Activated CD4-positive, alpha-beta T cell treated with anti-CD3 and anti-CD28 coated beads, Interleukin-2, amount 50 U/mL, for 16 hours (primary cell): ENCODE data around the gene SPAG16.

ENCODE experiments used
- DNase-seq: peaks from one replicate; pipeline ENCODE4 v3.0.0-alpha.2; 2020

Gene SPAG16

DNA sequence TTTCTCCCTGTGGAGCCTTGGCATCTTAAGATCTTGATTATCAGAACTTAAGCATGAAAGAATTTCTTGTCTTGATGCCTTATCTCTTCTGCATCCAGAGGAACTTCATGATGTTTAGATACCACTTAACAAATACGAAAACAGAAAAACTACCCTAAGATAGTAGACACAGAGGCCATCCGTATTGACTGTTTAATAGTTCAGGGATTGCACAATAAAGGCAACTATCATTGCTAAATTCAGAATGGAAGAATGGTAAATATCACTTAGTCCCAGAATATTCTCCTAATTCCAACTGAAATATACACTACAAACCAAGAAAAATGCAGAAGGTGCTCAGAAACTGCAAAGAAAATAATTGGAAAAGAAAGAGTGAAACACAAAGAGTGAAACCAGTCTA is 912.0 kb downstream of the SPAG16 start:
- no peak for DNase-seq

DNA sequence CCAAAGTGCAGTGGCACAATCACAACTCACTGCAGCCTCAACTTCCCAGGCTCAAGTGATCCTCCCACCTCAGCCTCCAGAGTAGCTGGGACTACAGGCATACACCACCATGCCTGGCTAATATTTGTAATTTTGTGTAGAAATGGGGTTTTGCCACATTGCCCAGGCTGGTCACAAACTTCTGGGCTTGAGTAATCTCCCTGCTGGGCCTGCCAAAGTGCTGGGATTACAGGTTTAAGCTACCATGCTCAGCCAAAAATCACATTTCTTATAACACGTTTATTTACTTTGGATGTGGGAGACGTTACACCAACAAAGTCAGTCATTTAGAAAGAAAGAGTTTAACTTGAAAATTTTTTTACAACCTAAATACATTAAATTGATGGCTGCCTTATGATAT is 917.6 kb downstream of the SPAG16 start:
- no peak for DNase-seq

DNA sequence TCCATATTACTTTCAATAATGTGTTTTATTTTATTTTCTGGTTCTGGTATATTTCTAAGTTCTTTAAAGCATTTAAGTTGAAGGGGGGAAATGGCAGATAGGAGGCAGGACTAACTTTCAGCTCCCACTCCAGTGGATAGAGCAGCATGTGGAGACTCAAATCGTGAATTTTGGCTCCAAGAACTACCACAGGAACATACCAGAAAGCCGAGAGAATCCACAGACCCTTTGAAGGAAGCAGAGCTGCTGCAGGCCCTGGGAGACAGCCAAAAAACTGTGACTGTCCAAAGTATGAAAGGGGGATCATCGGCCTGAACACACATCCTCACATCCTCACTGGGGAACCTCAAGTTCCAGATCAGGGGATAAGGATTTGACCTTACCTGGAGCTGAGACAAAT is 919.0 kb downstream of the SPAG16 start:
- DNase-seq = no peak

DNA sequence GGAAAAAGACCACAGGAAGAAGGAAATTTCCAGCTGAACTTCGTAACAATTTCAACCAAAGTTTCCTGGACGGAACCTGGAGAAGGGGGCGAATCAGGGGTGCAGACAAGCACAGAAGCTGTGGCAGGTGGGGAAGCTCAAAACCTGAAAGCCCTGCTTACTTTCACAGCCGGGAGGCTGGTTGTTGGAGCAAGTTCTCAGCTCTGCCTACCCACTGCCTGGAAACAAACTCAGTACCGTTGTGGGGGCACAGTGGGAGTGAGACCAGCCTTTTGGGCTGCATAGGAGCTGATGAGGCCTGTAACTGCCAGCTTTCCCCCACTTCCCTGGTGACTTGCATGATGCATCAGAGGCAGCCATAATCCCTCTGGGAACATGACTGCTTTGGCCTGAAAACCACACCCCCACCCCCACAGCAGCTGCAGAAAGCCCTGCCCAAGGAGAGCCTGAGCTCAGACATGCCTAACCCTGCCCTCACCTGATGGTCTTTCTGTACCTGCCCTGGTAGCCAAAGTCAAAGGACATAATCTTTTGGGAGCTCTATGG is 919.6 kb downstream of the SPAG16 start:
- DNase-seq = no peak

DNA sequence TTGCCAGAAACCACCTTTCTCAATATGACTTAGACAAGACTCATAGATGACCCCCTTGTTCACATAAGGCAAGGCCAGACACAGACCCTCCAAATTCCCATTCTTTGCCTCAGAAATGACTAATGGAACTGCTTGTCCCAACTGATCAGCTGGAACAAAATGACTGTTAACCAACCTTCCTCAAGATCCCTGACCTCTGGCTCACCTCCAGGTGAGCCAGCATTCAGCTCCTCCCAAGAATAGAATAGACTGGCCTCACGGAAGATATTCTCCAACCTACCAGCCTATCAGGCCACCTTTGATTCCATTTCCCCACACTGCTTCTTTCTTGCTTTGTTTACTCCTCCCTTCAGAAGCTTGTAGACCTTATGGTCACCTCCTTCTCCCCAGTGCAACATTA is 930.8 kb downstream of the SPAG16 start:
- no peak for DNase-seq

DNA sequence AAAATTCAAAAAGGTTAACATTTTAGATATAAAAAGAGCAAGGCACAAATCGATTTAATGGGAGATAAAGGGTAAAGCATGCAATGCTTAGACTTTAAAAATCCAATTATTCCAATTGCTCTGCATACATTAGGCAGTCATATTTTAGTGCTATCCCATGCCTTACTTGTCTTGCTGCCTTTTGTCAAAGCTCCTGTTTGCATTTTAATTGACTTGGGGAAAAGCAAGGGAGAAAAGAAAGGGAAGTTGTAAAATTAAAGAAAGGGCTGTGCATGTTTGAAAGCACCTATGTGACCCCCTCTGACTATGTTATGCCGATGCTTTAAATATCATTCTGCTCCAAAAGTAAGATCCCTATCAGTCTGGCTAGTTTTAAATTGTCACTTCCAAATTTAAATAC is 932.9 kb downstream of the SPAG16 start:
- no peak for DNase-seq

DNA sequence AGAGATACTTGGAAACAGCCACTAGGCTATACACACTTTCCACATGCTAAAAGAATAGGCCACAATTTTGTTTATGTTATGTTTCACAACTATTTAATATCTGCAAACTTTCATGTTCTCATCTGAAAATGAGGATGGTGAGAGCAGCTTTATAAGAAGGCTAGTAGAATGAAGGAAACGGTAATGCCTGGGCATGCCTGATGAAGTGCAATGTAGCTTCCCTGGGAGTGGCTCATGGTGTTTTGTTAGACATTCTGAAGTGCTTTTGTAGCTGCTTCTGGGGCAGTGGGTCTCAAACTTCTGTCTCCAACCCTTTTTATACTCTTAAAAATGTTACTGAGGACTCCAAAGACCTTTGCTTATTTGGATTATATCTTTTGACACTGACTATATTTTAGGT is 933.3 kb downstream of the SPAG16 start:
- no peak for DNase-seq

DNA sequence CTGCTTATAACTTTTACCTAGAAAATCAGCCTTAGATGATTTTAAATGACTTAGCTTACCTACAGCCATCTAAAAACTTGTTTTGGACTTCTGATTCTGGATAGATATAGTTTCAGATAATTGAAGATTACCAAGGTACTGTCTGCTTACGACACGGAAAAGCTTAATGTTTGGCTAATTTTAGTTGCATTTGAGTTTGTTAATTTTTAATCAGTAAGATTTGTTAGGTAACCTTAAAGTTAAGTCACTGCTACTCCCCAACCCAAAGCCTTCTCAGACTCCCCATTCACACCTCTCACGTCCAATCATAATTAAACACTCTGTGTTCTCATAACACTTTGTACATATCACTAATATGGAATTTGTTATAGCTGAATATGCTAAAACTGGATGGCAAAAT is 936.0 kb downstream of the SPAG16 start:
- DNase-seq = no peak

DNA sequence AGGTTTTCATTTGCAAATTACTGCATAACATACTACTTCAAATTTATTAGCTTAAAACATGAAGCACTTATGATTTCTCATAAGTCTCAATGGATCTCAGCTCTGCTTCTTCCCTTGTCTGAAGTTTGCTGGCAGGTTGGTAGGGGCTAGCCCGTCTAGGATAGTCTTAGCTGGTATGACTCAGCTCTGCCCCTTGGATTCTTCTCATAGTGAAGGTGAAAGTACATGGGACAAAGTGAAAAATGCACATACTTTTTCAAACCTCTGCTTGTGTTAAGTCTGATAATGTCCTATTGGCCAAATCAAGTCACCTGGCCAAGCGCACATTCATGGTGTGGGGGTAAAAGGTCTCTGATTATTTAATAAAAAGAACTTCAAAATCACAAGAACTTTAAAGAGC is 941.8 kb downstream of the SPAG16 start:
- DNase-seq = no peak

DNA sequence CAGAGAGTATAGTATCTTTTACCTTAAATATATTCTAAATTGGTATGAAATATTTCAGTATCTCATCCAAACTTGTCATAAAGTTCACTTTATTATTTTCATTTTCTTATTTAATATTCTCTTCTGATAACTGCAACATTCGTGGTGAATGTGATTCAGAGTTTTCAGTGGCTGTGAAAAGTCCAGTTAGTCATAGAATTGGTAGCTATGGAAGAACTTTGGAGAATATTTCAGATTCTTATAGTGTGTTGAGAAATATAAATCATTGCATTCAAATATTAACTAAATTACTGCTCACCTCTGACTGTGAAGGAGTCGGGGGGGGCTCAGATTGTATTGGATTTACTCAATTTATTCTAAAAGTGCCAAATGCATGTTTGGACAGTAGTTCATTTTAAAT is 948.0 kb downstream of the SPAG16 start:
- DNase-seq = no peak

DNA sequence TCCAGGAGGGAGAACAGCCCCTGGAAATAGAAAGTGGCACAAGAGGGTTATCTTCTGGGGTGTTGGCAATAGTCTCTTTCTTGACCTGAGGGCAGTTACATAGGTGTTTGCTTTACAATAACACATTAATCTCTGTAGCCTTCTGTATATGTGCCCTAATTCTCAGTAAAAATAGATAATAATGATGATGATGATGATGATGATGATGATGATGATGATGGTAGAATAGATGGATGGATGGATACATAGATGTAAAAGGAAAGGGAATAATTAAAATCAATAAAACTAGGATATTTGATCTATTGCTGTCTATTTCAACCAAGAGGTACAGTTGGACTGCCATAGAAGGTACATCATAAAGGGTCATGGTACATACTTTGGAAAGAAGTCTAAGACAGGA is 948.9 kb downstream of the SPAG16 start:
- no peak for DNase-seq

DNA sequence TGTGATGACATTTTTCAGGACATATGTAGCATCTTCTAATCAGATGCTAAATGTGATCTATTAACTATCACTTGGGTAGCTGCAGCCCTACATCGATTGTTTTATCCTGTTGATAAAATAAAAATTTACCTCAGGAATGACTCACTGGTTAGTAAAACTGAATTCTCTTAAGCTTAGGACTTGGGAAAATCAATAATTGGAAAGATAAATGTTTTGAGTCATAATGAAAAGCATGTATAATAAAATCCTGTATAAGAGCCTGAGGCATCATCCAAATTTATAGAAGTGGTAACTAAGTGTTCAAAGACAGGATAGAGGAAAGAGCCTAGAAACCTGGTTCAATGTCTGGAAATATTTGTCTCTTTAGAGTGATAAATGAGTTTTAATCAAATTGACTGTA is 958.5 kb downstream of the SPAG16 start:
- no peak for DNase-seq

DNA sequence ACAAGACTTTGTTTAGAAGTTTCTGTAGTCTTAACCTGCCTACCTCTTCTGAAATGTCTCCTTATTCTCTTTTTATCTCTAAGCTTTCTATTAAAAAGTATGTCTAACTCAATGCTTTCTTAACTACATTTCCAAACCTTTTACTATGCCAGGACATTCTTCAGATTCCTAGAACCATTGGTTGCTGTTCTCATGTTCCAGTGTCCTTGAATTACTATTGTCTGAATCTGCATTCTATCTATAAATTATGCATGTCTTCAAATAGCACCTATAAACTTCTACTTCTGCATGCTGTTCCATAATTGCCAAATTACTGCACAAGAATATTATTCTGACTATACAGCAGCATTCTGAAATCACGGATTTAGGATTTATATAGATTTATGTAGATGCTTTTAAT is 960.6 kb downstream of the SPAG16 start:
- DNase-seq = no peak

DNA sequence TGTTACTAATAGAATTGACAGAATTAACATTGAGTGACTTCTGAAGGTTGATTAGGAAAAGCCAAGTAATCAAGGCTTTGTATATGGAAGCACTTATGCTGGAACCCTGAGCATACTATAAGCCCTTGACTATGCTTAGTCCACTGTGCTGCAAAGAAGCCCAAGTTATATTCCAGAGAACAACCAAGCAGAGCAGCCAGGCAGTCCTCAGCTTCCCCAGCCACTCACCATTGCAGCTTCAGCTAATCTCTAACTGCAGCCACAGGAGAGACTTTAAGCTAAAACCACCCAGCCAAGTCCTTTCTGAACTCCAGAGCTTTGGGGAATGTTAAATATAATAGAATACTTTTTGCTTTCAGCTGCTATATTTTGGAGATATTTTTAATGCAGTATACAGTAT is 962.2 kb downstream of the SPAG16 start:
- DNase-seq = no peak

DNA sequence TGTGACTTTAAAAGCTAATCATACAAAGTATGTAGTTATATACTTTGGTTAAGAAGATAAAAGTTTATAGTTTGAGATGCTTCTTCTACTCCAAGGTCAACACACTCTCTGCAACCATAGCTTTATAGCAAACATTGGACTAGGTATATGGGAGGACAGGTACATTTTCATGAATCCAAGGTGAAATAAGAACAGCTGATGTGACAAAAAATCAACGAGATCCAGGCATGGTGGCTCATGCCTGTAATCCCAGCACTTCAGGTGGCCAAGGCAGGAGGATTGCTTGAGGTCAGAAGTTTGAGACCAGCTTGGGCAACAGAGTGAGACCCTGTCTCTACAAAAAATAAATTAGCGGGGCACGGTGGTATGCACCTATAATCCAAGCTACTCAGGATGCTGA is 963.3 kb downstream of the SPAG16 start:
- DNase-seq = no peak

DNA sequence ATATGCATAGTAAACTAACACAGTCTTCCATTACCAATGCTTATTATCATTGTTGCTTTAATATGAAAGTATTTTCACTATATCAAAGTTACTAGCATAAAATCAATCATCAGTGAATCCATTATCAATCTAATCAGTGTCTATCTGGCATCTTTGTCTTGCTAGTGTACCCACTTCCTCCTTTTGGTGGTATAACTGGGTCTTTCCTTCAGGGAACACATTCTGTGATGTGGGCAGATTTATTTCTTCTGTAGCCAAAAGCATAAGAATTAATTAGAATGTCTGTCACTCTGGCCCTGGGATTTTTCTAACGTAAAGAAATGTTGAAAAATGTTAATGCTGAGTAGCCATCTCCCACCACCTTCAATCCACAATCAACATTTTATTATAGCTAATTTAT is 970.8 kb downstream of the SPAG16 start:
- no peak for DNase-seq

DNA sequence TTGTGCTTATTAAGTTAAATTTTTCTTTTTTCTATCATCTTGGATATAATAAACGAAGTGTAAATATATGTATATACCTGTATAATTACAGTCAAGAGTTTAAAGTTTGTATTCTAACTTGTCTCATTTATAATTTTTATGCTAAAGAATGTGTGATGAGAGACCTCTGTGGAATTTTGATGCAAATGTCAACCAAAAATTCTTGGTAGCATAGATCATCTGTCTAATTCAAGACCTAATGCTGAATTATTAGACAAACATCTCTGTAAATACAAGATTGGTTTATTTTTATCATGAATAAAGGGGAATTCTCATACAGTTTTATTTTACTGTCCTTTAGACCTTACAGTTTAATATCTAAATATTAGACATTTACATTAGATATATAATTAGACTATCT is 977.4 kb downstream of the SPAG16 start:
- DNase-seq = no peak

DNA sequence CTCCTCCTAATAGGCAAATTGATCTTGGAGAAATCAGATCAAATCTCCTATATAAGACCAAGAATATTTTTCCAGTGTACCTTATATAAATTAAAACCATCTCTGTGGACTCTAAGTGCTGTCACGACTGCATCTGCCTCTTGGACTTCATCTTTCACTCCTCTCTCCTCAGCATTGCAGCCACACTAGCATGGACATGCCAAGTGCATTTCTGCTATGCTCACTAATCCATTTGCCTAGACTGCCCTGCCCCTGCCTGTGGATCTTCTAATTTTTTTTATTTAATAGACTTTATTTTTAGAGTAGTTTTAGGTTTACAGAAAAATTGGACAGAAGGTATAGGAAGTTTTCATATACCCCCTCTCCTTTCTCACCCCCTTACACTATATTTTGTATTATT is 979.9 kb downstream of the SPAG16 start:
- no peak for DNase-seq

DNA sequence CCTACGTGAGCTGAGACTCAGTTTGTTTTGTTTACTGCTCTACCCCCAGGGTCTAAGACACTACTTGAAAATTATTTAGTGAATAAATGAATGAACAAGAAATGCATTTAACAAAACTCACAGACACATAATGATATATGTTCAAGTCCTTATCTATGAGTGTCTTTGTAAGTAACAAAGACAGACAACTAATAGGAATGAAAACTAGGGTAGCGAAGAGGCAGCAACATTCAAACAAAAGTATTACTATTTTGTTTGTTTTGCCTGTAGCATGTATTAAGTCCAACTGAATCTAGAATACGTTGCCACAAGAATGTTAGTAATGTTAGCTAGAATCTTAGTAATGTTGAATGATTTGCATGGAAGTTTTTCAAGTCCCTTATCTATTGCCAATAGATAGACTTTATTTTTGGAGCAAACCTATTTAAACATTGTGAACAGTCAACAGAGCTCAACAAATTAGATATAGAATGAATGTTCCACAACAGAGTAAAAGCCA is 981.8 kb downstream of the SPAG16 start:
- no peak for DNase-seq

DNA sequence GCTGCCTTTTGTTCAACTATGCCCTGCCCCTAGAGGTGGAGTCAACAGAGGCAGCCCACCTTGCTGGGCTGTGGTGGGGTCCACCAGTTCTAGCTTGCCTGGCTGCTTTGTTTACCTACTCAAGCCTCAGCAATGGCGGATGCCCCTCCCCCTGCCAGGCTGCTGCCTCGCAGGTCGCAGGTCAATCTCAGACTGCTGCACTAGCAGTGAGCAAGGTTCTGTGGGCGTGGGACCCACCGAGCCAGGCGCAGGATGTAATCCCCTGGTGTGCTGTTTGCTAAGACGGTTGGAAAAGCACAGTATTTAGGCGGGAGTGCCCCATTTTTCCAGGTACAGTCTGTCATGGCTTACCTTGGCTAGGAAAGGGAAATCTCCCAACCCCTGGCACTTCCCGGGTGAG is 993.6 kb downstream of the SPAG16 start:
- no peak for DNase-seq

DNA sequence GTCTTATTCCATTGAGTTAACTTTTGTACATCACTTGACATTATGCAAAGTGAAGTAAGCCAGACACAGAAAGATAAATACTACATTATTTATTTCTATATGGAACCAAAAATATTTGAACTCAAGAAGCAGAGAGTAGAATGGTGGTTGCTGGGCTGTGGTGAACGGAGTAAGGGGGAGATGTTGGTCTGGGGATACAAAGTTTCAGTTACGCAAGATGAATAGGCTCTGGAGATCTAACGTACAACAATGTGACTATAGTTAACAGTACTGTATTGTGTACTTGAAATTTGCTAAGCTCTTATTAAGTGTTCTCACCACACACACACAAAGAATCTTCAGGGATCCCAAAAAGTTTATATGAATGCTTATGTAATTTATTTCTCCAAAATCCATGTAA is 1001.7 kb downstream of the SPAG16 start:
- no peak for DNase-seq

DNA sequence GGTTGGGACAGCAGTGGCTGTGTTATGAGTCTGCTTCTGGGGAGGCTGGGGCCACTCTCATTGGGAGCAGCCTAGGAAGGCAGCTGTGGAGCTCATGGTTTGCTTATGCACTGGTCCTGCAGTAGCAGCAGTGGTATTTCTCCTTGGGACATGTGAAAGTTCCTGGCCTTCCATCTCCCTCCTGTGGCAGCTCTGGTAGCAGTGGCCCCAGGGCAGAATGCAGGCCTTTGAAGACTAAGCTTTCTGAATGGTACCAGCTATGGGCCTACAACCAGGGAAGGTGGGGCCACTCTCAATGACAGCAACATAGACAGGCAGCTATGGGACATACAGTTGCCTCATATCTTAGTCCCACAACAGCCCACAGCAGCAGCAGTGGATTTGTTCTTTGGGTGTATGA is 1009.3 kb downstream of the SPAG16 start:
- DNase-seq = no peak

DNA sequence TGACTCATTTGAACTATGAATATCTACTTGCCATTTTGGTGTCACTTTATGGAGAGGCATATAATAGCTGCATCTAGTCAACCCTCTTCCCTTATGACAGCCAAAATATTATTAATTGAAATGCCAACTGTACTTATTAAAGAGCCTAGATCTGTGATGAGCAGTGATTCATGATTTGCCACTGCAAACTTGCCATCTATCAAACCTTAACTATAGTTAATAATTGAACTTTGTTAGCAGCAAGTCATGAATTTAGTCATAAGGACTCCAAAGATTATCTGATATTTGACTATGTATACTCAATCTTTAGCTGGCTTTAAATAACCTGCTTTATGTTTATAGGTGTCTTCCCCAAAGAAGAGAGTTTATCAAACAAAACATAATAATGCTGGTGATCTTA is 1010.2 kb downstream of the SPAG16 start:
- DNase-seq = no peak

DNA sequence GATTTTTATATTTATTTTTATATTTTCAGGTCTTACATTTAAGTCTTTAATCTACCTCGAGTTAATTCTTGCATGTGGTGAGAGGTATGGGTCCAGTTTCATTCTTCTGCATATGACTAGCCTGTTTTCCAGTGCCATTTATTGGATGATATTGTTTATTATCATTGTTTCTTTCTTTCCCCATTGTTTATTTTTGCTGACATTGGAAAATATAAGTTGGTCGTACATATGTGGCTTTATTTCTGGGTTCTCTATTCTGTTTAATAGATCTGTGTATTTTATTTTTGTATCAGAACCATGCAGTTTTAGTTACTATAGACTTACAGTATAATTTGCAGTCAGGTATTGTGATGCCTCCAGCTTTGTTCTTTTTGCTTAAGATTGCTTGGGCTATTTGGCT is 1013.2 kb downstream of the SPAG16 start:
- no peak for DNase-seq

DNA sequence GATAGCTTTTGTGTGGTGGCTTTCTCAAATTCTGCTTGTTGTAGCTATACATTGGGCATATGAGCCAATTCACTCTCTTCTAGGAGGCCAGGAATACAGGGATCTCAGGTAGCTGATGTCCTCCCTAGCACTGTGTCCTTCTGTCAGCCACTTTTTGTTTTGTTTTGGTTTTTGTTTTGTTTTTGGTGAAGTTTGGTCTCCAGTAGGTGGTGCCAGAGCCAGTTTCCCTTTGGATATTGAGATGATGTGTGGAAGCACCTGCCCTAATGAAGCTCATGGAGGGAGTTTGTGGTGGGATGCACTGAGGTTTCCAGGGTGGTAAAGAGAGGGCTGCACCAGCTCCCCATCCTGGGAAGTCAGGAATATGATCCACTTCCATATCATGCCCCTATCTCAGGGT is 1026.1 kb downstream of the SPAG16 start:
- DNase-seq = no peak

DNA sequence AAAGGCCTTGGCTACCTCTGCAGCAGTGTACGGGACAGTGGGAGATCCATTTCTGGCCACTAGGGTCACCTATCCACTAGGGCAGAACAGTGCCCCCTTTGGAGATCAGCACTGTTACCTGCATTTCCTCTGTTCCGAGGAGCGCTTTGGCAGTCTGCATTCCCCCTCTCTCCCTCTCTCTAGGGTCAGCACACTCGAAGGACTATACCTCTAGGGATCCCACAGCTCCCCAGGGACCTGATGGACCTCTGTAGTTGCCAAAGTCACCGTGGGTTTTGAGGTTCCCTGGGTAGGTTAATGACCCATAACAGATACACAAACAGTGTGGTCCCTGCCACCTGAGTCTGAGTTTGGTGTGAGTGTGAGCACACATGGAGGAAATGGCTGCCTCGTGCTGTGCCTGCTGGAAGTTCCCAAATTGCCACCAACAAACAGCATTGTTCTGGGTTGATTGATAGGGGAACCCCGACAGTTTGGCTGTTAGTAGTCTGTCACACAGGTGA is 1026.8 kb downstream of the SPAG16 start:
- no peak for DNase-seq
